Smooth muscle cell of the coronary artery (primary cell): Measurements from ENCODE around the gene CTSL. TPM values are rescaled to one million over a fixed set of nuclear protein-coding genes. Genes with fewer than 3 reads are reported as not detected.

Source experiments
- total RNA-seq: library from RNA; depleted of rRNA; stranded (reverse); fragments of >200 nt; gene quantifications from 2 replicates; pipeline ENCODE4 v1.2.3, GENCODE V29; 2014; ENCODE audit warnings: low replicate concordance

The CTSL gene
- total RNA-seq = 97.5 and 3,757 TPM in 2 replicates

GRCh38 chr9:87725900-87726709, at the start of gene CTSL:
CTSL (plus strand) TSS chr9:87726119; CDS start chr9:87727604, 1,485 bp downstream.

Other genes starting within 250 kb of the CTSL start
- 26.4 and 43.5 TPM in 2 replicates for gene DAPK1, start 228.3 kb upstream of the CTSL start, total RNA-seq
- gene SPATA31E1, start 156.8 kb downstream of the CTSL start, total RNA-seq = not detected in 2 replicates
- gene SPATA31C1, start 191.8 kb downstream of the CTSL start, total RNA-seq = not detected in 2 replicates
- 4.8 and 9.4 TPM in 2 replicates for gene CDK20, start 248.4 kb downstream of the CTSL start, total RNA-seq